ENCODE measurements around the gene SLC6A17. TPM values are rescaled to one million over a fixed set of nuclear protein-coding genes. Genes with fewer than 3 reads are reported as not detected.

SLC6A17 gene
- total RNA-seq, 8 experiments from 2014 or later: 0.31 to 10.3 (median 0.82) TPM

DNA sequence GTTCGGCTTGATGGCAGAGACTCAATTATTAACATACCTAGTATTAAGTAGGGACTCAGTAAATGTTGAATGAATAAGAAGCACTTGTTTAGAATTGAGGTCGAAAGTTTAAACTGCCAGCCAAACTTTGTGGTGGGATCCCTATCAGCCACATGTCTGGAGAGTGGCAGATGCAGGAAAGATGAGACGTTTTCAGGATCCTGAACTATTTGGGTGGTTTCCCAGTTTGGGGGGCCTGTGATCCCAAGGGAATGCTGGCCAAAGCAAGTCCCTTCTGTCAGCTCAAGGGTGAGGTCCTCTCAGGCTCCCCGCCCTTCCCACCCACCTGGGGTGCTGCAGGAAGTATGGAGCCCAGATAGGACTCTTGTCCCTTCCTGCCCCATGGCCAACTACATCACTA is 98.5 kb downstream of the SLC6A17 start:
- ATAC-seq (replicated peaks in 6 of 8): no peak
- in situ Hi-C loops (cut with MboI; ENCODE audit: low pct_unique_long_range_greater_than_20kb in 2 of 9, low sequenced_read_pairs in 9 of 9, unreplicated experiment in 9 of 9): no loop called here

DNA sequence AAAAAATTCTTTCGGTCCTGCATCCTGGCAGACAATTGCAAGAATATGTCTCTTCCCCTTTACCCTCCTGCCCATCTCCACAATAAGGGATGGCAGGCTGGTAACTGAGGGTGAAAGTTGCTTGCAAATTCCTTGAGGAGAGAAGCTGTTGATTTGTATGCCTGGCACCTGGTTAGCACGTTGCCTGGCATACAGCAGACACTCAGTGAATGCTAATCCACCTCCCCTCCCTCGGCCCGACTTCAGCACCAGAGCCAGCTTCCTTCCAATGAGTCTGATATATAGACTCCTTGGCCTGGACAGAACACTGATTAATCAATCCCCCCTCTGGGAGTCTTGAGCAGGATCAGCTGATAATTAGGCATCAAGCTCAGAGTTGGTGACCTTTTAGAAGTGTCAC is 99.0 kb downstream of the SLC6A17 start:
- peaks cover 14 to 19% of the 10 kb centered on the region in 2 donors for H3K4me1 ChIP-seq (replicated peaks in 1 of 2)
- ATAC-seq (replicated peaks in 6 of 8): peak in 6 of 8 experiments; percentile 27 to 97 (median 71)
- WGBS, 10 experiments: 0 to 72% (median 42%) methylated on average over 1 to 4 of the region's 4 CpGs; no CpG with 5 or more reads in 4 of the 10 experiments
- no peak overlapping the region for H3K4me3 ChIP-seq
- in situ Hi-C loops (cut with MboI; ENCODE audit: low pct_unique_long_range_greater_than_20kb in 2 of 9, low sequenced_read_pairs in 9 of 9, unreplicated experiment in 9 of 9): no loop called here
- H3K27ac ChIP-seq: no peak overlapping the region

More for the DNA sequence above, 98.5 kb downstream of the SLC6A17 start:
- Histone ChIP-seq H3K4me1 (replicated peaks in 1 of 2) (peaks cover 16 to 20% of the 10 kb centered on the region in 2 donors), H3K27ac (no peak overlapping the region), H3K4me3 (no peak overlapping the region)
- 30 to 92% (median 69%) methylated on average over 1 to 4 of the region's 4 CpGs; no CpG with 5 or more reads in 2 of the 10 experiments for WGBS, 10 experiments

DNA sequence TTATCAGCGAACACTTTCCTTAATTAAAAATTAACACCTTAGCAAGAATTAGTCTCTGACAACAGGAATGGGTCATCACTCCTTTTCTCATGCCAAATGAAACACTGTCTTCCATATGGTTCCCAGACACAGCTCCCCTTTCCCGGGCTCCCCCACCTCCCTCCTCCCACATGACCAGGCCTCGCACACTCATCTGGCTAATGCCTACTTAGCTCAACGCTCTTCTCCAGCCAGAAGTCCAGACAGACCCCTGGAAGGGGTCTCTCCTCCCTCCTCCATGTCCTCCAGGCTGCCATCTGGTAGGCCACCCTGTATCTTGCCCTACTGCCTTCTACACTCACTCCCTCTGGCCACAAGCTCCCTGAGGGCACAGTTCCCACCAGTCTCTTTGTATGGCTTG is 99.7 kb downstream of the SLC6A17 start:
- 21 to 77% (median 56%) methylated on average over 1 to 4 of the region's 4 CpGs; no CpG with 5 or more reads in 2 of the 10 experiments for WGBS, 10 experiments
- in situ Hi-C loops (cut with MboI; ENCODE audit: low pct_unique_long_range_greater_than_20kb in 2 of 9, low sequenced_read_pairs in 9 of 9, unreplicated experiment in 9 of 9): no loop called here
- no peak overlapping the region for H3K4me3 ChIP-seq
- H3K27ac ChIP-seq: no peak overlapping the region
- ATAC-seq (replicated peaks in 6 of 8): peak in 1 of 8 experiments; percentile 53
- H3K4me1 ChIP-seq (replicated peaks in 1 of 2): peaks cover 14 to 20% of the 10 kb centered on the region in 2 donors

DNA sequence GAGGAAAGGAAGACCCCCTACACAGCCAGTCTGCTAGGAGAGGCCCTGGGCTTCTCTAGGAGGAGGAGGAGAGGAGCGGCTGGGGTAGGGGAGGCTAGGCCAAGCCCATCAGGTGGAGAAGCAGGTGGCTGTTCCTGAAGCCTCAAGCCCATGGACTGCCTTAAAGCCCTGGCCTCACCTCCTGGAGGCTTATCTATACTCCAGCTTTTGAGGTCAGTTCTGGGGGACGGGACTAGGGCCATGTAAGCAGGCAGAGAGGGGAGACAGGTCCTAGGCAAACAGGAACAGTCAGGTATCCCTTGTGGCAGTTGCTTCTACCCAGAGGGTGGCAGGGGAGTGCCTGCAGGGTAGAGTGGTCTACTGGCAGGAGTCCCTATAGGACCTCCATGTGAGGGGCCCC is 100.5 kb downstream of the SLC6A17 start:
- no peak for ATAC-seq (replicated peaks in 6 of 8)
- Histone ChIP-seq H3K27ac (no peak overlapping the region), H3K4me3 (no peak overlapping the region), H3K4me1 (replicated peaks in 1 of 2) (peaks cover 20 to 27% of the 10 kb centered on the region in 2 donors)
- 20 to 86% (median 59%) methylated on average over 1 to 2 of the region's 2 CpGs; no CpG with 5 or more reads in 4 of the 10 experiments for WGBS, 10 experiments
- in situ Hi-C loops (cut with MboI; ENCODE audit: low pct_unique_long_range_greater_than_20kb in 2 of 9, low sequenced_read_pairs in 9 of 9, unreplicated experiment in 9 of 9): no loop called here

Other genes starting within 250 kb of the SLC6A17 start
- 10 to 100 TPM in 4 of 8 experiments, 1 to 10 TPM in 4; 1.2 to 27.1 (median 9.1) TPM for gene CSF1, start 239.6 kb upstream of the SLC6A17 start, total RNA-seq
- 10 to 100 TPM; 33.7 to 96.8 (median 56.7) TPM for gene AHCYL1, start 165.7 kb upstream of the SLC6A17 start, total RNA-seq
- gene STRIP1, start 115.9 kb upstream of the SLC6A17 start, total RNA-seq: 10 to 100 TPM; 29.7 to 98.3 (median 60.3) TPM
- under 1 TPM in 2 of 8 experiments, not detected in 6; 0.28 to 0.31 TPM for gene ALX3, start 79.8 kb upstream of the SLC6A17 start, total RNA-seq
- under 1 TPM in 3 of 8 experiments, not detected in 5; 0.05 to 0.71 (median 0.25) TPM for gene UBL4B, start 38.1 kb upstream of the SLC6A17 start, total RNA-seq
- 1 to 10 TPM in 7 of 8 experiments, under 1 TPM in 1; 0.56 to 8.1 (median 4.5) TPM for gene KCNC4, start 59.8 kb downstream of the SLC6A17 start, total RNA-seq
- gene RBM15, start 188.9 kb downstream of the SLC6A17 start, total RNA-seq: 10 to 100 TPM; 17.9 to 49.7 (median 36.7) TPM
- 10 to 100 TPM in 3 of 8 experiments, 1 to 10 TPM in 5; 1.4 to 97.1 (median 3.3) TPM for gene SLC16A4, start 240.5 kb downstream of the SLC6A17 start, total RNA-seq

Data from motor neuron (in vitro differentiated cells).